GM21526 (cell line): ENCODE data around the gene STAT6.

Experiments
- ATAC-seq: cut with Tn5 transposase; IDR thresholded peaks from one replicate; pipeline ENCODE4 v1.9.1; 2021; ENCODE audit warnings: moderate library complexity; ENCODE audit not compliant: unreplicated experiment, low FRiP score

The STAT6 gene

DNA sequence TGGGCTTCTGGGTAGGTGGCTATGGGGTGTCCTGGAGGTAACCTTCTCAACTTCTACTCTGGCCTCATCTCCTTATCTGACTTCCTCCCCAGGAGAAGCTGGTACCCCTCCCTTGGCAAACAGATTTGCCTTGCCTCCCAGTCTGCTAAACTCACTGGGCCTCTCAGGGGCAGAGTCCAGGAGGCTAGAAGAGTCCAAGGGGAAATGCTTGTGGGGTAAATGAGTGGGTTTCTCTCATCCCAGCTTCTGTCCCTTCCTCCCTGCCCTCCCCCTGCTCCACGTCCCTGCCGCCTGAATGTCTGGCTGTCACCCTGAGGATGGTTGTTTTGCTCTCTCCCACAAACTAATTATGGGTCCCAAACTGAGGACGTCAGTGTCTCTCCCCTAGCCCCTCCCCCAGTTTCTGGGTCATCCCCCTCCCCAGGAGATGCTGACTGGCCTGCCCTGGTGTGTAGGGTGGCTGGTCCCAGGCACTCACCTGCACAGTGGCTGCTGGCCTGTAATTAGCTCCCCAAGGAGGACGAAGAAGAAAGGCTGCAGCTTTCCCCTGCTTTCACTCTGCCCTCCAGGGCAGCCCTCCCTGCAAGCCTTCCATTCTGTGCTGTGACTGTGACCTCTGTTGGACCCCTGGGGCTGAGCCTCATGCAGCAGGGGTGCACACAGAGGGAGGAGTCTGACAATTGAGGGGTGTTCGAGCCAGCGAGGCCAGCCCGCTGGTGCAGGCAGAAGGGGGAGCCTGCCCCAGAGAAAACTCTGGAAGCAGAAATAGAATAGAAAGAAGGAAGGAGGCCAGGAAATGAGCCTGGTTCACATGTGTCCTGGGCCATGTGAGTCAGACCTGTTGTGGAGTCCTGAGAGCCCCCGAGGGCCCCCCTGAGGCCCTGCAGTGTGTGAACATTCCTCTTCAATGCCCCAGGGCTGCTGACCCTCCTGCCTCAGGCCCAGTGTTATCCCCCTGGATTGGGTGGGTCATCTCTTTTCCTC, 36.1 kb upstream of the STAT6 start, which contains the start of gene LRP1-AS:
Gene LRP1-AS, minus strand, starts transcription at position 659 of the 984 bp plus-strand sequence.
- ATAC-seq, result no peak

DNA sequence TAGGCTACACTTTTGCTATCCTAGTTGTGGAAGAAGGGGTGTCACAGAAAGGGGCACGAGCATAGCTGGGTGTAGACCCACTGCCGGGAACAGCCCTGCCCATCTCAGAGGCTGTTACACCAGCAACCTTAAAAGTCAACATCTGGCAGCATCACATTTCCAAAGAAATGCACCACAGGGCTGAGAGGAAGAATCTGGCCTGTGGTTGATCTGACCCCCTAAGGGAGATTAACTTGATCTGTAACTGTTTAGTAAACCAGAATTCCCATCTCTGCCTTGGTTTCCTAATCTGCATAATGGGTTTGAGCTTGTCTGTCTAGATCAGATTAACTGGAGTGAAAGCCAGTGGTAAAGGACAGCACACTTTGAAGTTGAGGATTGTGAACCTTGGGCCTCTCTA, 34.9 kb upstream of the STAT6 start:
- no peak for ATAC-seq

- no peak for ATAC-seq
These were observed 34.4 kb upstream of the STAT6 start for GRCh38 chr12:57145460-57146059.

DNA sequence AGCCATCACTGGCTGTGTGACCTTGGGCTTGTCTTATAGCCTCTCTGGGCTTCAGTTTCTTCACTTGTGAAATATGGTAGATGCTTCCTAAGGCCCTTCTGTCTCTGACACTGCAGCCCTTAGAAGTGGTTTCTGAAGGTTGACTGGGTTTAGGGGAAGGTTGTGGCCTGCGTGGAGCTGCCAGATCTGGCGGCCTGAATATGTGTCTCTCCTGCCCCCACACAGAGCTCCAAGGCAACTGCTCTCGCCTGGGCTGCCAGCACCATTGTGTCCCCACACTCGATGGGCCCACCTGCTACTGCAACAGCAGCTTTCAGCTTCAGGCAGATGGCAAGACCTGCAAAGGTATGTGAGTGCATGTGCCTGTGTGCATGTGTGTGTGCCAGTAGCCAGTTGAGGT, 32.3 kb upstream of the STAT6 start:
- no peak for ATAC-seq

- no peak for ATAC-seq
These were observed 31.6 kb upstream of the STAT6 start for GRCh38 chr12:57142727-57143126.

GRCh38 chr12:57142121-57142520, 31.0 kb upstream of the STAT6 start:
- ATAC-seq, result no peak

DNA sequence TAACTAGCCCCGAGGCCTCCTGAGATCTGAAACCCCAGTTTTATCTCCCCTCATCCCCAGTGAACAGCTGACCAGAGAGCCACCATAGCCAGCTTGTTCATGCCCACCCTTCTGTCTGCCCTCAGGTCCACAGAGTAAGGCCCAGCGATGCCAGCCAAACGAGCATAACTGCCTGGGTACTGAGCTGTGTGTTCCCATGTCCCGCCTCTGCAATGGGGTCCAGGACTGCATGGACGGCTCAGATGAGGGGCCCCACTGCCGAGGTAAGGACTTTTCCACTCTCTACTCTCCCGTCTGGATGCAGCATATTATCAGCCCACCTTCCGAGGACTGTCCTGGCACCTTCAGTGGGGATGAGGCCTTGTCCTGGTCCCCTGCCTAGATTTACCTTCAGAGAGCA, 30.1 kb upstream of the STAT6 start:
- no peak for ATAC-seq

- no peak for ATAC-seq
These were observed 28.9 kb upstream of the STAT6 start for GRCh38 chr12:57139796-57140649.

- ATAC-seq, result no peak
These were observed 27.5 kb upstream of the STAT6 start for GRCh38 chr12:57138526-57139272.

DNA sequence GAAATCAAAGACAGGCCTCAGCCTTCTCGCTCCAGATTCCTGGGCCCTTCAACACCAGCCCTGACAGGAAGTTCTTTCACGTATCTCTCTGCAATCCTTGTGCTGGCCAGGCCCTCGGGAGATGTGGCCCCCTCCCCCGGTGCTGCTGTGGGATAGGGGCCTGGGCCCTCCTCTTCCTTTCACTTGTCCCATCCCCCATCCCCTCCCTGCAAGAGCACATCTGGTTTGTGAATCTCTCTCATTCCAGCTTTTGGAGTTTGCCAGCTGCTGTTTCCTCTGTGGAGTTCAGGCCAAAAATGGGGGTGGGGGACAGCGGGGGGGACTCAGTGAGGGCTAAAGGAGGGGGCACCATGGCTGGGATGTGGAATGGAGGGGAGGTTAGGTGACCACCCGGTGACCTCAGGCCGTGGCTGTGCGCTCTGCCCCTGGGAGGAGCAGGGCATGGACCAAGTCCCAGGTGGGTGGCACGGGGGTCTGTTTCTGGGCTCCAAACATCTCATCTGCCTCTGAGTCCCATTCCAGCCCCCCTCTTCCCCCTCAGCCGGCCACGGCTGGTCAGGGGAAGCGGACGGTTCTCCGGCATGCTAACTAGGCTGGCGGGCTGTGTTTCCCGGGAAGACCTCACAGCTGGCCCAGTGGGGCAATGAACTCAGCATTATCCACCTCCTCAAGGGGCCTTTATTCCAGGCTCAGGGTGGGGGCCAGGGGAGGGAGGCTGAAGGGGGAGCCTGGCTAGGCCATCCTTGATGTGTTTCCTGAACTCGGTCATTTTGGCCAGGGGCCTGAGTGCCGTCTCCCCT, 24.6 kb upstream of the STAT6 start:
- no peak for ATAC-seq

DNA sequence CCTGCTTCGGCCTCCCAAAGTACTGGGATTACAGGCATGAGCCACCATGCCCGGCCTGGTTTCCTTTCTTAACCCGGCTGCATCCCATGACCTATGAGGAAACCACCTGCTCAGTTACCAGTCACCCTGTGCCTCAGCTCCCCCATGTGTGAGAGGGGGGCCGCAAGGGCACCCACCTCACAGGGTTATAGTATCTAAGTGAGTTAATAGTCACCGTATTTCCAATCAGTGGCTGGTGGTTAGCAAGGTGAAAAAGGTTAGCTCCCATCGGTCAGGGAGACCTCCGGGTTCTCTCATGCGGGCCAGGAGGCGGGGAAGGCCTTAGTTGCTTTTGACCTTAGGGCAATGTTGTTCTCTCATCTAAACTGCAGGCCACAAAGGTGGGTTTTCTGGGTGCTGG, 23.8 kb upstream of the STAT6 start:
- ATAC-seq, result no peak

GRCh38 chr12:57133916-57134315, 22.8 kb upstream of the STAT6 start:
- no peak for ATAC-seq

GRCh38 chr12:57133013-57133569, 21.9 kb upstream of the STAT6 start:
- no peak for ATAC-seq

DNA sequence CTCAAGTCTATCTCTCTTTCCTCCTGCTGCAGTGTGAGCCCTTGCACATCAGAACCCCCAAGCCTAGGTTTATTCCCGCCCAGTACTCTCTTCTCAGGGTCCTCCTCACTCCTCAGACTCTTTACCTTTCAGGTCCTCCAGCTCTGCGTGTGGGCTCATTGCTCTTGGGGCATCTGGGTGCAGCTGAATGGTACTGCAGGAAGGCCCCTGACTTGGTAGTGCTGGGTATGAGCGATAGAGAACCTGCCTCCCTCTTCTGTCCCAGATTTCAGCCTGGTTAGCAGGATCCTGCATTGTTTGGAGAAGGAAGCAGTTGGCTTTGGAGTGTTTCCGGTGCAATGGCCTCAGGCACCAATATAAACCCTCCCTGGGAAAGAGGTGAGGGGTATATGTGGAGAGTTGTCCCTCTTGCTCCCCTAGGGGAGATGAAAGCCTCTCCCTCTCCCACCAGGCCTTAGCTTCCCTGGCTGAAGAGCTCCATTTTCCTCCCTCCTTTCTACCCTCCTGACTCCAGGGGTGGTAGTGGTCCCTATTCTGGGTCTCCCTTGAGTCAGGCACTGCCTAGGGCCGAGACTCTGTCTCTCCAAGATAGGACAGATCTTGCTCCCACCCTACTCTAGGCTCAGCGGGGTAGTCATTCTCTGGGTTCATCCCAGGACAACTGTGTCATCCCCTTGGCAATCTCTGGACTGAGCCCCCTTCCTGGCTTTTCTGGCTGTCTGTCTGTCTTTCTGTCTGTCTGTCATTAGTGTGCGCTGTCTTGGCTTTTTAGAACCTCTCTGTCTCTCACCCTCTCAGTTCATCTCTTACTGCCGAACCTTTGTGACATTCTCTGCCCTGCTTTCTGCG, 21.0 kb upstream of the STAT6 start:
- ATAC-seq, result no peak

DNA sequence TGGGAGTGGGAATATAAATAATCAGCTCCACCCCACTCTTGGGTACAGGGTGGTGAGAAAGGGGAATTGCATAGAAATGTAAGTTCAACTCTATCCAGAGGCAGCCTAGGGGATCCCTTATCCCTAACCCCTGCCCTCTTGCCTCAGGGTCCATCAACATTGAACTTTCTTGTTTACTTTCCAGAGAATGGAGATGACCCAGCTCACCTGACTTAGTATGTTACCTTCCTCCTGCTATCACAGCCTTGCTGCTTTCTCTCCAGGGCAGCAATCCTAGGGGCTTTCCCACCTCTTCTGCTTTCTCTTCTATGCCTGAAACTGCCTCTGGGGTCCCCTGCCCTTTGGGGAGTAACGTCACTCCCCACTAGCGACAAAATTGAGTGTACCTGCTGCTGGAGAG, 19.8 kb upstream of the STAT6 start:
- no peak for ATAC-seq

DNA sequence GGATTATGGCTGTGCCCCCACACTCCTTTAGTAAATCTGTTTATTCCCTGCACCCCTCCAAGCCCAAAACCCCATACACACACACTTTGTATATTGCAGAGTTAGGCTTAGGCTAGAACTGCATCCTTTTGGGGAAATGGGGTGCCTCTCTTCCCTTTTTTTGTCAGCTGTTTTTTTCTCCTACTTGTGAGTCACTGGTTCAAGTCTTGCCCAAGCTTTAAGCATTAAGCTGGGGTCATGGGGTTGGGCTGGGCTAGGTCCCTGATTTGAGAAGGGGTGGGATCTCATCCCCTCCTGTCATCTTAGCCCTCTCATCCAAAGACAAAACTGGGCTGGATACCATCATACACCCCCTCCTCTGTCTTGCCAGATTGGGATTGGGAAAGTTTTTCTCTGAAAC, 18.7 kb upstream of the STAT6 start:
- no peak for ATAC-seq

GRCh38 chr12:57129321-57129842, 18.2 kb upstream of the STAT6 start:
- no peak for ATAC-seq
